CD4-positive, alpha-beta memory T cell (primary cell): ENCODE data around the gene ARF1. TPM values are rescaled to one million over a fixed set of nuclear protein-coding genes. Genes with fewer than 3 reads are reported as not detected.
A peak's percentile ranks its signal among the peaks of the same experiment; 100 is the strongest.
"Not testable (repeated sequence)": the region's sequence is repeated elsewhere in the genome, so short reads cannot be mapped to it uniquely, and the experiment has no call there.

Experiments used
- CTCF ChIA-PET: fragments of 350-600 bp; sonication (Branson Sonifier 250); formaldehyde crosslinking; loops from one replicate; lab custom pipeline; 2021; ENCODE audit warnings: inconsistent platforms; ENCODE audit not compliant: partially characterized antibody; lab: Charles Lee
- POLR2A ChIA-PET: fragments of 350-600 bp; sonication (Branson Sonifier 250); formaldehyde crosslinking; loops from one replicate; lab custom pipeline; 2021; ENCODE audit not compliant: partially characterized antibody; lab: Charles Lee
- DNase-seq, 5 donors: peaks; one replicate each; pipeline versions ENCODE4 v3.0.0 to v3.0.0-alpha.2; 2020 to 2022; ENCODE audit warnings: mixed read lengths in 1 of 5
- H3K27ac ChIP-seq: one replicate; pipeline ENCODE4 v1.7.0; 2013; ENCODE audit warnings: low read depth, low read length
- H3K27me3 ChIP-seq: 2 replicates; pipeline ENCODE4 v1.7.0; 2013; ENCODE audit warnings: mild to moderate bottlenecking, low read length, moderate library complexity; ENCODE audit not compliant: insufficient read depth
- H3K36me3 ChIP-seq: 2 replicates; pipeline ENCODE4 v1.7.0; 2013; ENCODE audit warnings: mild to moderate bottlenecking, low read length, moderate library complexity; ENCODE audit not compliant: insufficient read depth
- H3K4me1 ChIP-seq: 2 replicates; pipeline ENCODE4 v1.7.0; 2013; ENCODE audit warnings: mild to moderate bottlenecking, low read length, moderate library complexity; ENCODE audit not compliant: insufficient read depth
- H3K4me3 ChIP-seq, 2 donors: one replicate each; pipeline ENCODE4 v1.7.0; 2013; ENCODE audit warnings: low read length in 2 of 2, mild to moderate bottlenecking in 1 of 2
- H3K9me3 ChIP-seq, 2 donors: one replicate each; pipeline ENCODE4 v1.7.0; 2013; ENCODE audit warnings: low read length in 2 of 2, control low read depth in 1 of 2; ENCODE audit not compliant: control insufficient read depth in 1 of 2
- H3K27ac Mint-ChIP-seq, 7 donors: one replicate each; pipeline ENCODE4 v1.8.0; 2020 to 2021; ENCODE audit warnings: mixed read lengths in 7 of 7, mild to moderate bottlenecking in 6 of 7, inconsistent platforms in 3 of 7, moderate library complexity in 3 of 7
- H3K27me3 Mint-ChIP-seq, 2 donors: one replicate each; pipeline ENCODE4 v1.8.0; 2020 to 2021; ENCODE audit warnings: mixed read lengths in 2 of 2
- H3K36me3 Mint-ChIP-seq, 2 donors: one replicate each; pipeline ENCODE4 v1.8.0; 2020 to 2021; ENCODE audit warnings: mixed read lengths in 2 of 2, inconsistent platforms in 1 of 2, mild to moderate bottlenecking in 1 of 2
- H3K4me1 Mint-ChIP-seq, 4 donors: one replicate each; pipeline ENCODE4 v1.8.0; 2020 to 2021; ENCODE audit warnings: mixed read lengths in 4 of 4, mild to moderate bottlenecking in 1 of 4
- H3K4me3 Mint-ChIP-seq, 8 donors: one replicate each; pipeline ENCODE4 v1.8.0; 2020 to 2021; ENCODE audit warnings: mixed read lengths in 8 of 8, mild to moderate bottlenecking in 7 of 8, moderate library complexity in 6 of 8, inconsistent platforms in 3 of 8
- H3K9me3 Mint-ChIP-seq, 8 donors: one replicate each; pipeline ENCODE4 v1.8.0; 2020 to 2021; ENCODE audit warnings: mixed read lengths in 8 of 8, mild to moderate bottlenecking in 5 of 8, inconsistent platforms in 3 of 8, moderate library complexity in 1 of 8
- intact Hi-C: fragments of 100-400 bp; cut with micrococcal nuclease; formaldehyde crosslinking; loops from one replicate; pipeline ENCODE4 v1.15.1; 2023
- polyA plus RNA-seq, 2 donors: library from polyadenylated mRNA; unstranded; fragments of 300-500 nt; fragmentation: Illumina TruSeq; gene quantifications; one replicate each; pipeline ENCODE4 v1.2.3, GENCODE V29; 2021
- total RNA-seq, 2 experiments: library from RNA; stranded (reverse); gene quantifications; one replicate each; pipeline ENCODE4 v1.2.3, GENCODE V29; 2021

ARF1 gene
- total and polyA plus RNA-seq, 4 experiments from 2014 or later, result 265 to 600 (median 382) TPM

GRCh38 chr1:228108055-228108690 lies 25.7 kb downstream of the ARF1 start:
- DNase-seq, result no peak
- peak overlapping the region; percentile 59 to 68 for H3K4me3 ChIP-seq
- CTCF ChIA-PET, result interaction anchor here (1.8 kb wide), 1 partner anchor 347 kb away, joined by 3 read pairs; no protein-coding TSS in a partner anchor
- POLR2A ChIA-PET, result interaction anchor here (0.8 to 3.2 kb wide), 6 partner anchors 8 to 58 kb away, joined by 4 to 33 read pairs (median 16); partner anchors contain the start of genes ARF1, GUK1 and IBA57
- Mint-ChIP-seq H3K27me3 (no peaks in the 10 kb centered on the region), H3K36me3 (peaks cover 0 to 22% of the 10 kb centered on the region in 2 donors), H3K4me1 (peaks cover 9 to 57% (median 32%) of the 10 kb centered on the region in 4 donors), H3K27ac (peak overlapping the region; percentile 83 to 98 (median 94)), H3K4me3 (peak overlapping the region; percentile 89 to 98 (median 94)), H3K9me3 (peaks cover 0 to 5% (median 0%) of the 10 kb centered on the region in 8 donors)
- H3K4me1 ChIP-seq, result peaks cover 29% of the 10 kb centered on the region
- H3K9me3 ChIP-seq, result no peaks in the 10 kb centered on the region
- peak overlapping the region; percentile 92 for H3K27ac ChIP-seq
- peaks cover 12% of the 10 kb centered on the region for H3K36me3 ChIP-seq
- H3K27me3 ChIP-seq, result no peaks in the 10 kb centered on the region
- intact Hi-C loops, result loop anchor here (5.0 kb wide), 1 partner anchor 1399 kb away; the partner anchor contains the start of gene NUP133

GRCh38 chr1:228108742-228109072 lies 26.2 kb downstream of the ARF1 start:
- no peaks in the 10 kb centered on the region for H3K27me3 Mint-ChIP-seq
- peaks cover 0 to 19% of the 10 kb centered on the region in 2 donors for H3K36me3 Mint-ChIP-seq
- Histone ChIP-seq H3K9me3 (no peaks in the 10 kb centered on the region), H3K4me3 (peak overlapping the region; percentile 59 to 68), H3K27ac (peak overlapping the region; percentile 92), H3K4me1 (peaks cover 26% of the 10 kb centered on the region), H3K27me3 (no peaks in the 10 kb centered on the region), H3K36me3 (peaks cover 12% of the 10 kb centered on the region)
- intact Hi-C loops, result loop anchor here (1.0 to 5.0 kb wide), 5 partner anchors 26 to 1399 kb away; partner anchors contain the start of genes ARF1, GUK1 and NUP133
- H3K4me3 Mint-ChIP-seq, result peak overlapping the region; percentile 89 to 98 (median 94)
- ChIA-PET CTCF (interaction anchor here (1.8 to 3.1 kb wide), 2 partner anchors 22 to 347 kb away, joined by 3 to 14 read pairs; no protein-coding TSS in a partner anchor), POLR2A (interaction anchor here (0.8 to 3.2 kb wide), 5 partner anchors 9 to 57 kb away, joined by 4 to 33 read pairs (median 18); partner anchors contain the start of genes ARF1, GUK1 and IBA57)
- DNase-seq, result no peak
- peaks cover 9 to 51% (median 29%) of the 10 kb centered on the region in 4 donors for H3K4me1 Mint-ChIP-seq
- peaks cover 0 to 1% (median 0%) of the 10 kb centered on the region in 8 donors for H3K9me3 Mint-ChIP-seq
- peak overlapping the region; percentile 92 to 98 (median 95) for H3K27ac Mint-ChIP-seq

GRCh38 chr1:228109073-228109961 lies 26.8 kb downstream of the ARF1 start, which contains the start of gene MRPL55:
MRPL55 (minus strand) TSS chr1:228109299; CDS start chr1:228108260, 1,039 bp downstream.
- Mint-ChIP-seq H3K4me3 (peak within 1 kb of the TSS; percentile 89 to 98 (median 94)), H3K27me3 (no peaks in the 10 kb centered on the region), H3K27ac (peak within 1 kb of the TSS; percentile 92 to 98 (median 95)), H3K4me1 (peaks cover 9 to 45% (median 26%) of the 10 kb centered on the region in 4 donors), H3K9me3 (peaks cover 0 to 1% (median 0%) of the 10 kb centered on the region in 8 donors), H3K36me3 (peaks cover 0 to 18% of the 10 kb centered on the region in 2 donors)
- CTCF ChIA-PET, result interaction anchor here (0.9 to 3.1 kb wide), 6 partner anchors 21 to 346 kb away, joined by 3 to 14 read pairs (median 3); no protein-coding TSS in a partner anchor
- peaks cover 21% of the 10 kb centered on the region for H3K4me1 ChIP-seq
- H3K27ac ChIP-seq, result peak within 1 kb of the TSS; percentile 92
- no peaks in the 10 kb centered on the region for H3K9me3 ChIP-seq
- H3K36me3 ChIP-seq, result peaks cover 12% of the 10 kb centered on the region
- POLR2A ChIA-PET, result interaction anchor here (0.7 to 3.2 kb wide), 10 partner anchors 10 to 377 kb away, joined by 3 to 33 read pairs (median 4); partner anchors contain the start of genes ARF1, GUK1, IBA57 and JMJD4
- no peaks in the 10 kb centered on the region for H3K27me3 ChIP-seq
- intact Hi-C loops, result loop anchor here (1.0 to 5.0 kb wide), 5 partner anchors 27 to 1398 kb away; partner anchors contain the start of genes ARF1, GUK1 and NUP133
- peak within 1 kb of the TSS; percentile 68 to 76 for H3K4me3 ChIP-seq
- peak; percentile 97 to 99 (median 98) for DNase-seq

GRCh38 chr1:228109962-228110488 lies 27.5 kb downstream of the ARF1 start:
- peaks cover 0 to 15% of the 10 kb centered on the region in 2 donors for H3K36me3 Mint-ChIP-seq
- Histone ChIP-seq H3K9me3 (no peaks in the 10 kb centered on the region), H3K4me3 (peak overlapping the region; percentile 68 to 76), H3K27me3 (no peaks in the 10 kb centered on the region), H3K36me3 (peaks cover 12% of the 10 kb centered on the region), H3K27ac (peak overlapping the region; percentile 92), H3K4me1 (peaks cover 21% of the 10 kb centered on the region)
- H3K4me1 Mint-ChIP-seq, result peaks cover 8 to 38% (median 22%) of the 10 kb centered on the region in 4 donors
- ChIA-PET CTCF (interaction anchor here (0.9 to 3.1 kb wide), 5 partner anchors 21 to 57 kb away, joined by 3 to 14 read pairs (median 3); no protein-coding TSS in a partner anchor), POLR2A (interaction anchor here (0.7 to 3.2 kb wide), 10 partner anchors 11 to 377 kb away, joined by 3 to 33 read pairs (median 3); partner anchors contain the start of genes ARF1, GUK1, IBA57 and JMJD4)
- H3K4me3 Mint-ChIP-seq, result peak overlapping the region; percentile 89 to 98 (median 94)
- no peaks in the 10 kb centered on the region for H3K9me3 Mint-ChIP-seq
- peak overlapping the region; percentile 79 to 98 (median 95) for H3K27ac Mint-ChIP-seq
- intact Hi-C loops, result loop anchor here (1.0 to 5.0 kb wide), 5 partner anchors 28 to 1397 kb away; partner anchors contain the start of genes ARF1, GUK1 and NUP133
- H3K27me3 Mint-ChIP-seq, result no peaks in the 10 kb centered on the region
- no peak for DNase-seq

GRCh38 chr1:228110556-228110955 lies 28.0 kb downstream of the ARF1 start:
- no peaks in the 10 kb centered on the region for H3K27me3 ChIP-seq
- H3K36me3 ChIP-seq, result peaks cover 12% of the 10 kb centered on the region
- Mint-ChIP-seq H3K4me1 (peaks cover 8 to 37% (median 22%) of the 10 kb centered on the region in 4 donors), H3K27ac (peak overlapping the region in 2 of 7 donors; percentile 43 to 98), H3K4me3 (peak overlapping the region in 1 of 8 donors; percentile 21), H3K36me3 (peaks cover 0 to 15% of the 10 kb centered on the region in 2 donors), H3K27me3 (no peaks in the 10 kb centered on the region), H3K9me3 (no peaks in the 10 kb centered on the region)
- peaks cover 21% of the 10 kb centered on the region for H3K4me1 ChIP-seq
- ChIA-PET CTCF (interaction anchor here (1.2 to 3.1 kb wide), 2 partner anchors 20 to 26 kb away, joined by 3 to 14 read pairs; no protein-coding TSS in a partner anchor), POLR2A (interaction anchor here (0.9 to 3.2 kb wide), 5 partner anchors 21 to 376 kb away, joined by 3 to 26 read pairs (median 3); partner anchors contain the start of genes ARF1, IBA57, JMJD4 and SNAP47)
- intact Hi-C loops, result no loop called here
- DNase-seq, result no peak
- H3K27ac ChIP-seq, result no peak overlapping the region
- no peak overlapping the region for H3K4me3 ChIP-seq
- H3K9me3 ChIP-seq, result no peaks in the 10 kb centered on the region

- H3K27ac Mint-ChIP-seq, H3K27ac ChIP-seq, H3K9me3 ChIP-seq, H3K27me3 ChIP-seq, DNase-seq, H3K36me3 ChIP-seq, intact Hi-C loops, H3K4me3 ChIP-seq, H3K27me3 Mint-ChIP-seq, H3K9me3 Mint-ChIP-seq, H3K4me3 Mint-ChIP-seq: not testable (repeated sequence)
- peaks cover 8 to 36% (median 22%) of the 10 kb centered on the region in 4 donors for H3K4me1 Mint-ChIP-seq
- peaks cover 0 to 14% of the 10 kb centered on the region in 2 donors for H3K36me3 Mint-ChIP-seq
- POLR2A ChIA-PET, result interaction anchor here (1.1 kb wide), 2 partner anchors 29 kb away, joined by 3 to 4 read pairs; partner anchors contain the start of gene ARF1
- peaks cover 21% of the 10 kb centered on the region for H3K4me1 ChIP-seq
- CTCF ChIA-PET, result interaction anchor here (3.1 kb wide), 1 partner anchor 19 kb away, joined by 14 read pairs; no protein-coding TSS in a partner anchor
Measured at GRCh38 chr1:228111315-228111714, 28.8 kb downstream of the ARF1 start.
